COLO668 (cell line): Measurements from ENCODE around the gene STEAP2.

Experiments used
- DNase-seq: peaks from one replicate; lab custom pipeline; 2025; ENCODE audit not compliant: unreplicated experiment; lab: John Stamatoyannopoulos, UW

STEAP2 gene

DNA sequence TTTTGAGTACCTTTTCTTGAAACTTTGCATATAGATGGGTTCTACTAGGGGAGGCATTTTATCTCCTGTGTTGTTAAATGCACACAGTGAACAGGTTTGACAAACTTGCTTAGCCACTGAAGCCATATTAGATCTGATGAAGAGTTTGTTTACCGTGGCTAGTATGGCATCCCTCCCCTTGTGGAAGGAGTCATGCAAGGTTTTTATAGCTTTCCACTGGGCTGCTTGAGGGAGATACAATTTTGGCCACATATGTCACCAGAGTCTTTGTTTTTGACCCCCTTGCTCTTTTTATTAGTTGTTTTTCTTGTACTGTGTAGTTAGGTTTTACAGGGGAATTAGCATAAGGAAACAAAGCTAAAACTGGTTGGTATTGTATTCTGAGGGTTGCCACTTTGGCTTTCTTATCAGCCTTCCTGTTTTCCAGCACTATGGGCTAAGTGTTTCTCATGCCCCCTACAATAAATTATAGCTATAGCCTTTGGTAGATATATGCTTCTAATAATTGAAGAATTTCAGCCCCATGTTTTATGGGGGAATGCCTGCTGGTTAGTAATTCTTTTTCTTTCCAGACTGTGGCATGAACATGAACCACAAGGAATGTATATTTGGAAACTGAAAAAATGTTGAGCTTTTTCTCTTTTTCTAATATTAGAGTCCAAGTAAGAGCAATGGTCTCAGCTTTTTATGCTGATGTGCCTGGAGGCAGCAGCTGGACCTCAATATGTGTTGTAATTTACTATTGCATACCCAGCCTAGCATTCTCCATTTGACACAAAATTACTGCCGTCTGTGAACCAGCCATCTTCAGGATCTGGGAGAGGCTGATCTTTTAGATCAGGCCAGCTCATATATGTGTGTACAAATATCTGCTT is 18.4 kb upstream of the STEAP2 start:
- no peak for DNase-seq

DNA sequence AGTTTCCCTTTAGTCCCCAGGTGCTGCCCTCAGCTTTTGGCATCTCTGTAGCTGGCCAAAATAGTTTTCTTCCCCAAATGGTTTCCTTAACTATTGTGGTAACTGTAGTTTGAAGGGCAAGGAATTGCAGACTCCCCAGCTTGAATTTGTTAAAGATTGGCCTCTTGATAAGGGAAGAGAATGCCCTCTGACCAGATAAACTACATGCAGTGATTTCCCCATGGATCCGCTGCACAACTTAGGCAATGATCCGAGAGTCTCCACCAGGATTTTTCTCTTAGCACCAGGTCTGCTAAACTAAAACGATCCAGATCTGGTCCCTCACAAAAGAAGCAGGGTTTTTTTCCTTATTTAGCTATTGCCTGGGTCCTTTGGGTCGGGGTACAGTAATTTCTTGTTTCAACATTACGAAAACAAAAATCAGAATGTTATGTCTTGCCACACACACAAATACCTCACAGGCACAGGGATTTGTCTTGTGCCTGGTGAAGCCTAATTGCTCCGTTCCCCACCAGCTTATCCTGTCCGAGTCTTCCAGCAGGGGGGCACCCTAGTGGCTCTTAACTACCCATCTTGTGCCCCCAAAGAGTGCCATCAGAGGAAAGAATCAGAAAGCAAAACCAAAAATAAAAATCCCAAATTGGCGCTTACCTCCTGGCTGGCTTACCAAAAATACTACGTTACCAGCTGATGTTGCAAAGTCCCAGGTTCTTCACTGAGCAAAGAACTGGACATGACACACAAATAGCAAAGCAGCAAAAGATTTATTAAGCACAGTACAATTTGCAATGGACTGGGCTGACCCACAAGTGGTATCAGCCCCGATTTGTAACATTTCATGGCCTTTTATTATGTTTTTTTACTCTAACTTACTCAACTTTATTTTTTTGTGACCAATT is 16.4 kb upstream of the STEAP2 start:
- no peak for DNase-seq

DNA sequence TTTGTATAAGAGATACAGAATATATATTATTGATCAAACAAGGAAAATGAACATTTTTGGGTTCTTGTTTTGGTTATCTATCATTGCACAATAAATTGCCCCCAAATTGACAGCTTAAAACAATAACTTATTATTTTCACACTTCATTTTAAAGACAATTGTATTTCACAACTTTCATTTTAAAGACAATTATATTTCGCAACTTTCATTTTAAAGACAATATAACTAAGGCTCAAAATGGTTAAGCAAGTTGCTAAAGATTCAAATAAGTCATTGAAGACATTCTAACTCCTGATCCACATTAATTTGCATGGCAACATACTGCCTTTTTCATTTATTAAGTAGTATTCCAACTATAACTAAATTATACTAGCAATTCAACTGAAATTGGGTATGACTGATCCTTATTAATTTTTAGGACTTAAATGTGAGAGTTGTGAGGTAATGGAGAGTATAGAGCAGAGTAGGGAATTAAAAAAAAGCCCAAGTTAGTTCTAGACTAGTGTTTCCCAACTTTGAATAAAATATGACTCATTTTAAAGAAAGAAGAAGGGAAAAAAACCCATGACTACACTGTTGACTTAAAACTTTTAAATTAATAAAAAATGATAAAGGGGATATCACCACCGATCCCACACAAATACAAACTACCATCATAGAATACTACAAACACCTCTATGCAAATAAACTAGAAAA is 9.9 kb upstream of the STEAP2 start:
- DNase-seq, result no peak

DNA sequence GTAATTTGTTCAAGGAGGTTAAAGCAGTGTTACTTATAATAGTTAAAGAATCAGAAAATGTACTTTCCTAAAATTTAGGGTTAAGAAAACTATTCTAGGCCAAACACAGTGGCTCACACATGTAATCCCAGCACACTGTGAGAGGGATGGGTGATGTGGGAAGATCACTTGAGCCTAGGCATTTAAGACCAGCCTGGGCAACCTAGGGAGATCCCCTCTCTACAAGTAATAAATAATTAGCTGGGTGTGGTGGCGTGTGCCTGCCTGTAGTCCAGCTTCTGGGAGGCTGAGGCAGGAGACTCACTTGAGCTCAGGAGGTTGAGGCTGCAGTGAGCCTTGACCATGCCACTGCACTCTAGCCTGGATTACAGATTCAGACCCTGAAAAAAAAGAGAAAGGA is 3.6 kb upstream of the STEAP2 start:
- no peak for DNase-seq

DNA sequence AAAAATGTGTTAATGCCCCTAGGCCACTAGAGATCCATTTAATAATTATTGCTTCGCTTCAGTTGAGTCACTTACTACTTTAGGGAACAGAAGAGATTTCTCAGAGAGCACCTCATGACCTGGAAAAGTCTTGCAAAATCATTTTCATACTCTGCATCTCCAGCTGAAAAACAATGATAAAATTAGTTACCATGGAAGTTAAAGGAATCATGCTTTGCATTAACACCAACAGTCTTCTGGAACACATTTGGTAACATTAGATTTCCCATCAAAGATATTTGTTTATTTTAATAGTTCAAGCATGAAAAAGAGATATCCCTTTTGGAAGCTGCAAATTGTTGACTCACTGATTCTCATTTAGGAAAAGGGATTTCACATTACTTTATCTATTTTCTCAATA is 1.8 kb upstream of the STEAP2 start:
- no peak for DNase-seq

DNA sequence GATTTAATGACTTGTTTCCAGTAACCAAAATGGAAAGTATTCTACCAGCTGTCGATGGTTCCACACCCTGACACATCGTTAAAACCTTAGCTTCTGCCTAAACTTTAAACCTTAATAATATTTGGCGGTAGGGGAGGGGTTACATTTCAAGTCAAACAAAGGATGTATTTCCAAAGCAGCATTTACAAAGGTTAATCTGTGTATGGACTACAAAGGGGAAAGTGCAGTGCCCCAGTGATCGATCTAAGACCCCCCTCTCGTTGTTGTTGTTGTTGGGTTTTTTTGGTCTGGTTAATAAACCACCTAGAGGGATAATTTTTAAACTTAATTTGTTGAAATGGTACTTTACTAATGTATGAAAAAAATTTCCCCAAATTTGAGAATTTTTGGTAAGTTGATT is 1.1 kb upstream of the STEAP2 start:
- DNase-seq, result no peak

DNA sequence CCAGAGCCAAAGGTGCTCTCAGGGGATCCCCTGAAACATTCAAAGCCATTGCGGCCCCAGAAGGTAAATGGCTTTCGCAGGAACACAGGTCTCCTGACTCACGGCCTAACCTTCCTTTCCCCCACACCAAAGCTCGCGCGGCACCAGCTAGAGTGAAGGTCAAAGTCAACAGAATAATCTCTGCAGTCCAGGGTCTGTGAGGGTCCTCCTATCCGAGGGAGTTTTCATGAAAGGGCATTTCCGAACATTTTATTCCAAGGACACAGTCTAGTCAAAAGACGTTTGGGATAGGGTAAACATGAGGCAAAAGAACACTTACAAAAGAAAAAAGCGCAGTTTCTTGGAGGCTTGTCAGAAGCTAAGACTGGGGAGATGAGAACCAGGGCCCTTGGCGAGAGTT is 559 bp upstream of the STEAP2 start:
- DNase-seq, result no peak

DNA sequence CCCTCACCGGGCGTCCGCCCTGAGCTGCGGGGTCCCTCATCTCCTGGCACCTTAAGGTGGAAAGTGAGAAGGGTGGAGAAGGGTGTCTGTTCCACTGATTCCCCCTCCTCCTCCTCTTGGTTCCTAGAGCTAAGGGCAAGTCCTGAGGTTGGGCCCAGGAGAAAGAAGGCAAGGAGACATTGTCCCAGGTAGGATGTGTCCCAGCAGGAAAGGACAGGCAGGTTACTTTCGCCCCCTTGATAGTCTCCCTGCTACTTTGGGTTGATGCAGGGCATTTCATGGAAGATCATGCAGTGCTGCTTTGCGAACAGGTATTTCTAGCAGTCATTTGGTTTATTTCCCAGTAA is 582 bp downstream of the STEAP2 start:
- no peak for DNase-seq

DNA sequence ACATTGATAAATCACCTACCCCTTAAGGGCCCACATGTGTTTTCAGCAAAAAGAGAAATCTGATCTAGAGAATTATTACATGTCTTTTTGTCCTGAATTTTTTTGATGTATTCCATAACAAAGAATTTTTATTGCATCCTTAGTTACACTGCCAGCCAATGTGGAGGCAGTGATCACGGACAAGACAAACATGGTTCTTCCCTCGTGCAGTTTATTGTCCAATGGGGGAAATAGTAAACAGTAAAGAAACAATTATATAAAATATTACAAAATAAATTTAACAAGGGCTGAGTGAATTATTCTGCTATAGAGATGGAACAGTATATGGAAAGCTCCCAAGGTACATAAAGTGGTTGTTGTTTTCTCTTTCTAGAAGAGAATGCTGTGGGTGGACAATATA is 2.0 kb downstream of the STEAP2 start:
- DNase-seq, result no peak

DNA sequence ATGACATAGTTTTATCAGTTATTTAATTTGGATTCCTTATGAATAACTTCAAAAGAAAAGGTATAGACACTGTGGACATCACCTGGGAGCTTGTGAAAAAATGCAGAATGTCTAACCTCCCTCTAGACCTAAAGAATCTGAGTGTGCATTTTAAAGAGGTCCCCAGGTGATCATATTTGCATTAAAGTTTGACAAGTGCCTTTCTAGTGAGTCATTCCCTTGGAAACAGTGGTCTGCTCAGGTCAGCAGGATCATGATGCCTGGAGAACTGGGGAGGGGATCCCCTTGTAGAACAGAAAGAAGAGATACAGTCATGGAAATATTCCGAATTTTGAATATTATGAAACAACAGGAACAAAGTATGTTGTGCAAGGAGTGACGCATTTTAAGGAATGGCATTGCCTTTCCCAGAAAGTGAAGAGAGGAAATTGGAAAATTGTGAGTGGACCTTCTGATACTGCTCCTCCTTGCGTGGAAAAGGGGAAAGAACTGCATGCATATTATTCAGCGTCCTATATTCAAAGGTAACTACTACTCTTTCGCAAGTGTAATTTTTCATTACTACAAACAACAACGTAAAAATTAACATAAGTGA is 4.6 kb downstream of the STEAP2 start:
- DNase-seq, result no peak

DNA sequence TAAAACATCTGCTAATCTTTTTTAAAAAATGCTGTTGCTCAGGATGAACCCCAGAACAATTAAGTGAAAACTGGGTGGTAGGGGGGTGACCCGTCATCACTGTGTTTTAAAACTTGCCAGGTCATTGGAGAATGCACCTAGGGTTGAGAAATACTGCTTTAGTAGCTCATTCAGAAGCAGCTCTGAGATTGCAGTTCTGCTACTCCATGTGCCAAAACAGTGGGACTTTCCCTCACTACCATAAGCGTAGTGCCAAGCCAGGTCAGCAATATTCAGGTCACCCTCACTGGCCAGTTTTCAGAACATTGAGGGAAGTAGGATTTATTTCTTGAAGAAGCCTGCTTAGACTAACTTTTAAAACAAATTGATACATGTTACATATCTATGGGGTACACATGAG is 5.2 kb downstream of the STEAP2 start:
- no peak for DNase-seq

DNA sequence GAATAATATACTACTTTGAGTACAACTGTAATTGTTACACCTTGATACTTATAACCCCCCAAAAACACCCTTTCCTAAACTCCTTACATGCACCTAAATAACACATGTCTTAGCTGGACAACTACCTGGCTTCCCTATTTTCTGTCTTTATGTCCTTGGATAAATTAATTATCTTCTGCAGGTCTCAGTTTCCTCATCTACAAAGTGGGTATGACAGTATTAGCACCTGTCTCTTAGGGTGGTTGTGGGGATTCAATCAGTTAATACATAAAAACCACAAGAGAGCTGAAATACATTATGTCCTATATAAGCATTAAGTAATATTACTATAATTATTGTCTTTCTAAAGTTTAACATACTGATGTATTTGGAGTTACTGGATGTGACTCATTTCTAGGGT is 10.8 kb downstream of the STEAP2 start:
- no peak for DNase-seq

DNA sequence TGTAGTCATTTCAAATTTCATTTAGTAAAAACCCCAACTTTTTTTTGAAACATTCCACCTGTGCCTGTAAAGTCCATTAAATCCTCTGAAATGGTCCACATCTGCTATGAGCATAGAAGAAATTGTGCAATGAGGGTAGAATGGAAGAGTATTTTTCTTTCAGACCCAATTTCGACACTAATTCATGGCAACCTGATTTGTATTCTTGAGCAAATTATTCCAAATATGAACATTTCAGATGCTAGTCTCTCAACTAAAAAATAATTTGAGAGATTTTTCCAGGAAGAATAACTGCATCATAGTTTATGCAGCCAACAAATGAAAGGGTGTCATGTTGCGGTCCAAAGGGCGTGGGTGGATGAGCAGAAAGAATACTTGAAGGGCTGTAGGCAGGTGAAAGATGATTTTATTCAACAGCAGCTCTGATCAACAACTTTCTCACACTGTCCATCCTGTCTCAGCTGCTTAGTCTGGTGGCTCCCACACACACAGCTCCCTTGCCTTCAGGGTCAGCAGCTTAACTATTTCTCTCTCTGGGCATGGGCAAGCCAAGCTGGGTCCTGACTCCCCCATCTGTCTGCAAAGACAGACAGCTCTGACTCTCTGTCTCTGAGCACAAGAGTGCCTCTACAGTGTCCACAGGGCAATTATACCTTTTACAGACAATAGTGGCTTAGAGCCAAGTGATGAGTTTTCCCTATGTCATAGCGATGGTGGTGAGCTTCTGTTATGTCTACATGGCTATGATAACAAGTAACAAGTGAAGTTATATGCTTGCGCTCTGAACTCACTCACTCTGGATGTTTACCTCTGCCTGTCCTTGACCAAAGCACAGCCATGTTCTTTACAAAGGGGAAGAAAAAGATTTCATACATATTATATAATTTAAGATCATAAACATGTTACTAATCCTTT is 11.5 kb downstream of the STEAP2 start:
- peak; percentile 17 for DNase-seq

DNA sequence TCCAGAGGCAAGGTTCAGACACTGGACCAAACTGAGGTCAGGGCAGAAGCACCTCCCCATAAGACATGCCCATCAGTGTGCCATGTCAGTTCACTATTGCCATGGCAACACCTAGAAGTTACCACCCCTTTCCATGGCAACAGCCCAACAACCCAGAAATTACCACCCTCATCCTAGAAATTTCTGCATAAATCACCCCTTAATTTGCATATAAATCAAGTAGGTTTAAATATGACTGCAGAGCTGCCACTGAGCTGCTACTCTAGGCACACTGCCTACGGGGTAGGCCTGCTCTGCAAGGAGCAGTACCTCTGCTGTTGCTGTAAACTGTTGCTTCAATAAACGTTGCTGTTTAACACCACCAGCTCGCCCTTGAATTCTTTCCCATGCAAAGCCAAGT is 12.7 kb downstream of the STEAP2 start:
- DNase-seq, result no peak

DNA sequence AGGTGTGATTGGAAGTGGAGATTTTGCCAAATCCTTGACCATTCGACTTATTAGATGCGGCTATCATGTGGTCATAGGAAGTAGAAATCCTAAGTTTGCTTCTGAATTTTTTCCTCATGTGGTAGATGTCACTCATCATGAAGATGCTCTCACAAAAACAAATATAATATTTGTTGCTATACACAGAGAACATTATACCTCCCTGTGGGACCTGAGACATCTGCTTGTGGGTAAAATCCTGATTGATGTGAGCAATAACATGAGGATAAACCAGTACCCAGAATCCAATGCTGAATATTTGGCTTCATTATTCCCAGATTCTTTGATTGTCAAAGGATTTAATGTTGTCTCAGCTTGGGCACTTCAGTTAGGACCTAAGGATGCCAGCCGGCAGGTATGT is 13.6 kb downstream of the STEAP2 start:
- no peak for DNase-seq

DNA sequence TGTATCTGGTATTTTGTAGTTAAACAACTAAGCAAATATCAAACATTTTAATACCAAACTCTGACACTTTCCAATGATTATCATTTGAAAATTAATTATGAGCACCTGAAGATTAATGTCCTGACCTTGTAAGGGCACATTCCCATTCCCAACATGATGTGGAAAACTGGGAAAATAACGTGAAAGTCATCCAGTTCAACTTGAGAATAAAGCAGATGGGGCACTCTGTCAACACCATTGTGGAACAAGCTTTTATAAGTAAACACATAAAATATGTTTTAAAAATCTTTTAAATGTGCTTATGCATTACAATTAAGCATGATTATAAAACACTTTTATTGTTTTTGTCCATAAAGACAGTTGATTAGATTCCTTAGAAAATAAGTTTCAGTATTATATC is 14.1 kb downstream of the STEAP2 start:
- DNase-seq, result no peak

DNA sequence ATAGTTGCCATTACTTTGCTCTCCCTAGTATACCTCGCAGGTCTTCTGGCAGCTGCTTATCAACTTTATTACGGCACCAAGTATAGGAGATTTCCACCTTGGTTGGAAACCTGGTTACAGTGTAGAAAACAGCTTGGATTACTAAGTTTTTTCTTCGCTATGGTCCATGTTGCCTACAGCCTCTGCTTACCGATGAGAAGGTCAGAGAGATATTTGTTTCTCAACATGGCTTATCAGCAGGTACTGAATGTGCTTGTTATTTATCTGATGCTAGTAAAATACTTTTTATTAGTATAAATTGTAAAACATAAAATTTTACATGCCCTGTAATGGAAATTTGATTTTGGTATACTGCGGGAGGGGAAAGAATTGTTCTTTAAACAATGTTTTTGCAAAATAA is 15.7 kb downstream of the STEAP2 start:
- DNase-seq, result no peak

DNA sequence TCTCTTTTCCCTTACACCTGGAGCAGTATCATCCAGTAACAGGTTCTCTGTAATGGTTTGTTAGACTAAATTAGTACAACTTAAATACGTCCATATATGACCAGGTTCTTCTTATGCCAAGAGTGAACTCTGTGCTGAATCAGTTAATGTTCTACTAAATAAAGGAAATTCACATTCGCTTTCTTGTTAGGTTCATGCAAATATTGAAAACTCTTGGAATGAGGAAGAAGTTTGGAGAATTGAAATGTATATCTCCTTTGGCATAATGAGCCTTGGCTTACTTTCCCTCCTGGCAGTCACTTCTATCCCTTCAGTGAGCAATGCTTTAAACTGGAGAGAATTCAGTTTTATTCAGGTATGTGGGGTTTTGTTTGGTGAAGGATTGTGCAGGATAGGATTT is 18.1 kb downstream of the STEAP2 start:
- DNase-seq, result no peak

DNA sequence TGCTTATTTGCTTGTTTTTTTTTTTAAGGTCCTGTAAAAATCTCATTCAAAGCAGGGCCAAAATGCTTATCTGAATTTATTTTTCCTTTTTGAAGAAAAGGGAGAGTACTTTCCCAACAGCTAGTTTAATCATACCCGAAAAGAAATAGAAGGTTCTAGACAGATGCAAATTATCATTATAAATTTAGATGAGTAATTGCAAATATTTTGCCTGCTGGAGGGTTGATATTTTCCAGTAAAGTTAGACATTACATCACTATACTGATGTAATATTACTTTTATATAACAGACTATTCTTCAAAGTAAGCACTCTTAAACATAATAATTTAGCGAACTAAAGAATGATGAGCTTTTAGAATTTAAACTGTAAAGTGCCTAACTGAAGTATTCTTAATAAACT is 19.3 kb downstream of the STEAP2 start:
- no peak for DNase-seq

DNA sequence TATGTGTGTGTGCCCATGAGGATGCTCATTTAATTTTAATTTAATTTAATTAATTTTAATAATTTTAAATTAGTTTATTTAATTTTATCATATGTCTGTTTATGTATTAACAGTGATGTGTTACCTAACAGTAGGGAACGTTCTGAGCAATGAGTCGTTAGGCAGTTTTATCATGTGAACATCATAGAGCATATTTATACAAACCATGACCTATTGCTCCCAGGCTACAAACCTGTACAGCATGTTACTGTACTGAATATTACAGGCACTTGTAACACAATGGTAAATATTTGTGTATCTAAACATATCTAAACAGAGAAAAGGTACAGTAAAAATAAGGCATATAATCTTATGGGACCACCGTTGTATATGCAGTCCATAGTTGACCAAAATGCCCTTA is 19.8 kb downstream of the STEAP2 start:
- DNase-seq, result no peak
